GM21423 (cell line): ENCODE results near the gene GSG1L.

Experiments
- ATAC-seq: cut with Tn5 transposase; IDR thresholded peaks from one replicate; pipeline ENCODE4 v1.9.1; 2021; ENCODE audit warnings: mild to moderate bottlenecking, moderate library complexity; ENCODE audit not compliant: unreplicated experiment

Gene GSG1L

DNA sequence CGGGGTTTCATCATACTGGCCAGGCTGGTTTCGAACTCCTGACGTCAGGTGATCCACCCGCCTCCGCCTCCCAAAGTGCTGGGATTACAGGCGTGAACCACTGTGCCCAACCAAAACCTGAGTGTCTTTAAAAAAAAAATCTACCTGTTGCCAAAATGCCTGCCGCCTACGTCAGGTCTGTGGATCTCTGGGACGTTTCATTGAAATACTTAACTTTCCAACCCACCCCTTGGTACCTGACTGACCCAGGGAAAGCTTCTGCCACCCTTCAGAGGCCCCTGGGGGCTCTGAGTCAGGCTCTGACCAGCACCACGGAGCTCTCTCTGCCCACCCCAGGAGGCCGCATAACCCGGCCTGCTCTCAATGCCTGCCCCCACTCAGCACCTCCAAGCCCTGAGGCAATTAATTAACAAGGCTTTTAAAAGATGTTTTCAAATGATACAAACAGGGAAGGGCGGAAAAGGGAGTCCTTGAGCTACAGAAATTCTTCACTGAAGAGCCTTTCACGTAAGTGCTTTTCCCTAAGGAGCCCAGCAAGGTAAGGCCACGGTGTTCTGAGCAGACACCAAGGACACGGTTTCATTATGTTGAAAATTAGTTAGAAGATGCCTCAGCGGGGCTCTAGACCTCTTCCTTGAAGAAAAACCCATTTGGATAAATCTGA is 29.3 kb upstream of the GSG1L start:
- ATAC-seq = no peak

- ATAC-seq = no peak
These were observed 28.1 kb upstream of the GSG1L start for GRCh38 chr16:28091656-28092055.

- no peak for ATAC-seq
These were observed 27.3 kb upstream of the GSG1L start for GRCh38 chr16:28090646-28091377.

GRCh38 chr16:28089992-28090365 is 26.5 kb upstream of the GSG1L start:
- no peak for ATAC-seq

DNA sequence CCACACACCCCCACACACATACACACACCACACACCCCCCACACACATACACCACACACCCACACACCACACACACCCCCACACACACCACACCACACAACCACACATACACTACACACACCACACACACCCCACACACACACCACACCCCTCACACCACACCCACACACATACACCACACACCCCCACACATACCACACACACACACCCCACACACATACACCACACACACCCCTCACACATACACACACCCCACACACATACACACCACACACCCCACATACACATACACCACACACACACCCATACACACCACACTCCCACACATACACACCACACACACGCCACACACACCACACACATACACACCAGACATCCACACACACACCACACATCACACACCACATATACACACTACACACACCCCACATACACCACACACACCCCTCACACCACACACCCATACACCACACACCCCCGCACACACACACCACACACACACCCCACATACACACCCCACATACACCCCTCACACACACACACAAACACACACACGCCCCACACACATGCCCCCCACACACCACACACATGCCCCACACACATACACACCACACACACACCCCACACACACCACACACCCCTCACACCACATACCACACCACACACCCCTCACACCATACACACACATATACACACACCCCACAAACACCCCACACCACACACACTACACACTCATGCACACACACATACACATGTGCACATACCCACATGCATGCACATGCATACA is 25.9 kb upstream of the GSG1L start:
- no peak for ATAC-seq

GRCh38 chr16:28087675-28088300 is 24.3 kb upstream of the GSG1L start:
- no peak for ATAC-seq

DNA sequence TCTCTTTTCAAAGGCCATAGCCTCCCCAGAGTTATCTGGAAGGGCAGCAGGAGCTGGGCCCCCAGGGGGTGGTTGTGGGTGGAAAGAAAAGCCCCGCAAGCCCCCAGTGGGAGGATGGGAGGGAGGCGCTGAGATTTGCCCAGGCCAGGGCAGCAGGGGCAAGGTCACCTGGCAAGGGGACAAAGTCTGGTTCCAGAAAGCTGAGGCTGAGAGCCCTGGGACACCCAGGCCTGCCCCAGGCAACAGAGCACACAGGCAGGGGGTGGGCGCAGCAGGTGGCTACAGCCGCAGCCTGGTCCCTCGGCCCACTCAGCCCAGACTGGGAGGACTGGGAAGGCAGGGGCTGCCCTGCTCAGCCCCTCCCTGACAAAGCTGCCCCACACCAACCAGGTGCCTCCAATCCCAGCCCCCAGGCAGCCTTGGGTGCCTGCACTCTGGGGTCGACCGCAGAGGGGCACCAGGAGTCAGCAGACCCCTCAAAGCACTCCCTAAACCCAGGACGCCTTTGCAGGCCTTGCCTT is 23.7 kb upstream of the GSG1L start:
- ATAC-seq = no peak

- no peak for ATAC-seq
These were observed 22.9 kb upstream of the GSG1L start for GRCh38 chr16:28086186-28087139.

- no peak for ATAC-seq
These were observed 22.1 kb upstream of the GSG1L start for GRCh38 chr16:28085389-28086171.

DNA sequence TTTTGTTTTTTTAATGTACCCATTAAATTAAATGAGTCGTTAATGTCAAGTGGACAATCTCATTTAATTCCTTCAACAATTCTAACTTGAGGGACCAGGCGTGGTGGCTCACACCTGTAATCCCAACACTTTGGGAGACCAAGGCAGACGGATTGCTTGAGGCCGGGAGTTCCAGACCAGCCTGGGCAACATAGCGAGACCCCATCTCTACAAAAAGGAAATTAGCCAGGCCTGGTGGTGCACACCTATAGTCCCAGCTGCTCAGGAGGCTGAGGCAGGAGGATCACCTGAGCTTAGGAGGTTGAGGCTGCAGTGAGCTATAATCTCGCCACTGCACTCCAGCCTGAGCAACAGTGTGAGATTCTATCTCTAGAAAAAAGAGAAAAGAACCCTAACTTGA is 20.7 kb upstream of the GSG1L start:
- ATAC-seq = no peak

GRCh38 chr16:28082624-28083023 is 19.1 kb upstream of the GSG1L start:
- no peak for ATAC-seq

DNA sequence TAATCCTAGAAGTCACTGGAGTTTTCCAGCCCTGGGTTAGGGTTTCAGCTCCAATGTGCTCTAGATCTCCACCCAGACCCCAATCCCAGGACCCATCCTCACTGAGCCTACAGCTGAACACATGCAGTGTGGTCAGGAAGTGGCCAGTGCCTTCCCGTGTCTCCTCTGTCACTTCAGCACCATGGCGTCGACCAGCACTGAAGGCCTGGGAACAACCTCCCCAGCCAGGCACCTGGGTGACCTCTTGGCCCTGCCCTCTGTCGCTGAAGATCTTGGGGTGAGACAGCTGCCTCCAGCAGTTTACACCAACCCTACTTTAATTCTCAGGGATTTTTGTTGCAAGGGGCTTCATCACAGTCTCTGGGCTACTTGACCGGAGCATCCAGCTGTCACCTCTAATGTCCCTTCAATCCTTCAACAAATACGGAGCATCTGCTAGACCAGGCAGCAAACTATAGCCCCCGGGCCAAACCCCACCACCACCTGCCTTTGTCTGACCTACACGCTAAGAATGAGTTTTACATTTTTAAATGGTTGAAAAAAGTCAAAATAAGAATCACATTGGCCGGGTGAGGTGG is 18.0 kb upstream of the GSG1L start:
- no peak for ATAC-seq

- no peak for ATAC-seq
These were observed 14.7 kb upstream of the GSG1L start for GRCh38 chr16:28078261-28078660.

GRCh38 chr16:28073836-28074235 is 10.3 kb upstream of the GSG1L start:
- no peak for ATAC-seq

- no peak for ATAC-seq
These were observed 8.6 kb upstream of the GSG1L start for GRCh38 chr16:28072087-28072486.

GRCh38 chr16:28069971-28070794 is 6.7 kb upstream of the GSG1L start:
- ATAC-seq = no peak

GRCh38 chr16:28068976-28069375 is 5.5 kb upstream of the GSG1L start:
- ATAC-seq = no peak
